H1 (cell line): ENCODE measurements around the gene MAPRE2. TPM values are rescaled to one million over a fixed set of nuclear protein-coding genes. Genes with fewer than 3 reads are reported as not detected.

ENCODE experiments used
- CTCF ChIA-PET: fragments of 300-600 bp; sonication (Branson Sonifier 250); formaldehyde crosslinking; loops from one replicate; lab custom pipeline; 2021; ENCODE audit not compliant: partially characterized antibody; lab: Charles Lee
- POLR2A ChIA-PET: fragments of 300-600 bp; sonication (Branson Sonifier 250); formaldehyde crosslinking; loops from one replicate; lab custom pipeline; 2021; ENCODE audit warnings: inconsistent platforms; ENCODE audit not compliant: partially characterized antibody; lab: Charles Lee
- DNase-seq, 2 experiments: peaks; one replicate each; pipeline versions ENCODE4 v3.0.0 to v3.0.0-alpha.2; 2010 to 2022; ENCODE audit warnings: low spot score in 2 of 2, low read depth in 1 of 2, mixed read lengths in 1 of 2
- FAIRE-seq: peaks from 2 replicates; lab custom pipeline; 2011; peaks lifted over from hg19 to GRCh38; lab: Jason Lieb, UNC
- H2AFZ ChIP-seq: 2 replicates; pipeline ENCODE4 v1.8.1; 2012; ENCODE audit warnings: low read length, inconsistent platforms
- H2AK5ac ChIP-seq: 2 replicates; pipeline ENCODE4 v1.6.1; 2013; ENCODE audit warnings: low read depth, low read length
- H2BK120ac ChIP-seq: replicated peaks from 2 replicates; pipeline ENCODE3; 2013; ENCODE audit warnings: low read depth, low read length, inconsistent platforms
- H2BK12ac ChIP-seq: 2 replicates; pipeline ENCODE4 v1.6.1; 2013; ENCODE audit warnings: low read depth, low read length
- H2BK15ac ChIP-seq: 2 replicates; pipeline ENCODE4 v1.6.1; 2013; ENCODE audit warnings: low read length
- H2BK20ac ChIP-seq: 2 replicates; pipeline ENCODE4 v1.6.1; 2013; ENCODE audit warnings: low read length
- H2BK5ac ChIP-seq: 2 replicates; pipeline ENCODE4 v1.6.1; 2013; ENCODE audit warnings: low read depth, low read length
- H3K14ac ChIP-seq: 2 replicates; pipeline ENCODE4 v1.6.1; 2013; ENCODE audit warnings: inconsistent platforms; ENCODE audit not compliant: insufficient read length
- H3K18ac ChIP-seq: 2 replicates; pipeline ENCODE4 v1.6.1; 2013; ENCODE audit warnings: low read length; ENCODE audit errors: extremely low read depth
- H3K23ac ChIP-seq: 2 replicates; pipeline ENCODE4 v1.6.1; 2013; ENCODE audit warnings: inconsistent platforms; ENCODE audit not compliant: insufficient read length
- H3K23me2 ChIP-seq: 2 replicates; pipeline ENCODE4 v1.6.1; 2013; ENCODE audit warnings: low read depth, low read length
- H3K27ac ChIP-seq: 2 replicates; pipeline ENCODE4 v1.6.1; 2011; ENCODE audit warnings: low read depth, low read length, inconsistent platforms
- H3K27me3 ChIP-seq, 4 experiments: replicated peaks in 1 of 4; 1 replicate in 1 of 4; 2 replicates in 3 of 4; pipeline versions ENCODE4 v1.6.1 to v1.8.1; 2011 to 2013; ENCODE audit warnings: low read length in 3 of 4, mild to moderate bottlenecking in 3 of 4, inconsistent platforms in 2 of 4, mixed read lengths in 2 of 4, moderate library complexity in 1 of 4; ENCODE audit not compliant: control insufficient read depth in 3 of 4, insufficient read depth in 3 of 4; ENCODE audit errors: extremely low read depth in 1 of 4
- H3K36me3 ChIP-seq, 4 experiments: 2 replicates each; pipeline versions ENCODE4 v1.6.1 to v1.8.1; 2011 to 2013; ENCODE audit warnings: mild to moderate bottlenecking in 4 of 4, low read length in 3 of 4, moderate library complexity in 2 of 4, control low read depth in 1 of 4, inconsistent platforms in 1 of 4; ENCODE audit not compliant: insufficient read depth in 4 of 4, control insufficient read depth in 2 of 4
- H3K4ac ChIP-seq: replicated peaks from 2 replicates; pipeline ENCODE3; 2013; ENCODE audit warnings: low read length, low read depth, mixed read lengths, inconsistent platforms; ENCODE audit not compliant: insufficient read length
- H3K4me1 ChIP-seq, 4 experiments: replicated peaks in 1 of 4; 1 replicate in 1 of 4; 2 replicates in 3 of 4; pipeline versions ENCODE4 v1.6.1 to v1.8.1; 2011 to 2013; ENCODE audit warnings: low read length in 3 of 4, inconsistent platforms in 2 of 4, mixed read lengths in 1 of 4; ENCODE audit not compliant: insufficient read depth in 4 of 4, control insufficient read depth in 3 of 4
- H3K4me2 ChIP-seq, 2 experiments: 2 replicates each; pipeline versions ENCODE4 v1.6.1 to v1.8.1; 2011 to 2013; ENCODE audit warnings: low read depth in 2 of 2, low read length in 2 of 2, control low read depth in 1 of 2, inconsistent platforms in 1 of 2, mild to moderate bottlenecking in 1 of 2; ENCODE audit not compliant: insufficient read depth in 1 of 2
- H3K4me3 ChIP-seq, 4 experiments: fragments of 200-600, 300-600 bp in 1 of 4; sonication (generic), shearing (Covaris generic), sonication (Bioruptor Twin) in 1 of 4; 2 replicates each; pipeline versions ENCODE4 v1.5.1 to v1.8.1; 2011 to 2016; ENCODE audit warnings: low read length in 4 of 4, low read depth in 3 of 4, control low read depth in 2 of 4, inconsistent platforms in 2 of 4, mild to moderate bottlenecking in 2 of 4, mixed read lengths in 1 of 4, moderate library complexity in 1 of 4; ENCODE audit not compliant: insufficient read depth in 2 of 4; ENCODE audit errors: extremely low read depth in 1 of 4
- H3K56ac ChIP-seq: replicated peaks from 2 replicates; pipeline ENCODE3; 2013; ENCODE audit warnings: low read depth, mild to moderate bottlenecking, mixed read lengths, low read length, inconsistent platforms; ENCODE audit not compliant: insufficient read length
- H3K79me1 ChIP-seq: 2 replicates; pipeline ENCODE4 v1.6.1; 2013; ENCODE audit warnings: low read depth, low read length, control low read depth
- H3K79me2 ChIP-seq, 2 experiments: 2 replicates each; pipeline versions ENCODE4 v1.6.1 to v1.8.1; 2012 to 2013; ENCODE audit warnings: low read length in 2 of 2, mild to moderate bottlenecking in 2 of 2, inconsistent platforms in 1 of 2; ENCODE audit not compliant: insufficient read depth in 2 of 2, control insufficient read depth in 1 of 2
- H3K9ac ChIP-seq, 4 experiments: replicated peaks in 1 of 4; 1 replicate in 1 of 4; 2 replicates in 3 of 4; pipeline versions ENCODE4 v1.6.1 to v1.8.1; 2011 to 2013; ENCODE audit warnings: low read depth in 3 of 4, low read length in 3 of 4, control low read depth in 2 of 4, mild to moderate bottlenecking in 2 of 4, moderate library complexity in 2 of 4, inconsistent platforms in 1 of 4; ENCODE audit errors: extremely low read depth in 1 of 4
- H3K9me3 ChIP-seq, 2 experiments: 2 replicates each; pipeline versions ENCODE4 v1.6.1 to v1.8.1; 2012 to 2013; ENCODE audit warnings: mild to moderate bottlenecking in 2 of 2, moderate library complexity in 2 of 2, control low read depth in 1 of 2, inconsistent platforms in 1 of 2, low read depth in 1 of 2, low read length in 1 of 2, mixed read lengths in 1 of 2; ENCODE audit not compliant: insufficient read depth in 2 of 2
- H4K20me1 ChIP-seq, 2 experiments: replicated peaks in 1 of 2; 2 replicates each; pipeline versions ENCODE3 to v1.8.1; 2011 to 2013; ENCODE audit warnings: inconsistent platforms in 2 of 2, low read length in 2 of 2, mild to moderate bottlenecking in 1 of 2; ENCODE audit not compliant: insufficient read depth in 2 of 2, control insufficient read depth in 1 of 2
- H4K5ac ChIP-seq: 2 replicates; pipeline ENCODE4 v1.6.1; 2013; ENCODE audit warnings: low read length, low read depth, mixed read lengths, inconsistent platforms; ENCODE audit not compliant: insufficient read length
- H4K8ac ChIP-seq: 2 replicates; pipeline ENCODE4 v1.8.0; 2013; ENCODE audit warnings: mild to moderate bottlenecking, moderate library complexity, low read length, inconsistent platforms; ENCODE audit not compliant: insufficient read depth; ENCODE audit errors: extremely low read depth
- H4K91ac ChIP-seq: replicated peaks from 2 replicates; pipeline ENCODE3; 2013; ENCODE audit warnings: low read length, mixed read lengths, inconsistent platforms; ENCODE audit not compliant: insufficient read length
- GABPA ChIP-seq: IDR thresholded peaks from 2 replicates; pipeline ENCODE4 v1.6.1; 2011; ENCODE audit warnings: mild to moderate bottlenecking, low read length, moderate library complexity, borderline replicate concordance; ENCODE audit not compliant: insufficient read depth
- HDAC2 ChIP-seq, 2 experiments: fragments of 300-600 bp in 1 of 2; sonication (generic) in 1 of 2; IDR thresholded peaks; 2 replicates each; pipeline ENCODE4 v1.6.1; 2011 to 2012; ENCODE audit warnings: low read depth in 2 of 2, low read length in 2 of 2, mild to moderate bottlenecking in 2 of 2, moderate library complexity in 2 of 2, borderline replicate concordance in 1 of 2, inconsistent platforms in 1 of 2
- JUN ChIP-seq: IDR thresholded peaks from 2 replicates; pipeline ENCODE4 v1.6.1; 2011; ENCODE audit warnings: low read depth, mild to moderate bottlenecking, improper control_type of control experiment, low read length
- JUND ChIP-seq: IDR thresholded peaks from 2 replicates; pipeline ENCODE4 v1.6.1; 2011; ENCODE audit warnings: mild to moderate bottlenecking, improper control_type of control experiment, low read length
- NANOG ChIP-seq: IDR thresholded peaks from 2 replicates; pipeline ENCODE4 v1.6.1; 2011; ENCODE audit warnings: low read length, low read depth, mild to moderate bottlenecking, inconsistent platforms; ENCODE audit not compliant: insufficient read depth, poor library complexity, severe bottlenecking
- POLR2AphosphoS5 ChIP-seq: IDR thresholded peaks from 2 replicates; pipeline ENCODE4 v1.6.1; 2011; ENCODE audit warnings: low read depth, low read length
- POU5F1 ChIP-seq: IDR thresholded peaks from 2 replicates; pipeline ENCODE4 v1.6.1; 2011; ENCODE audit warnings: low read depth, mild to moderate bottlenecking, low read length, moderate library complexity
- TAF7 ChIP-seq: optimal IDR thresholded peaks from 2 replicates; pipeline ENCODE3; 2011; ENCODE audit warnings: low read depth, mild to moderate bottlenecking, inconsistent platforms, low read length, moderate library complexity, borderline replicate concordance
- WGBS, 2 experiments: shearing (Covaris generic) in 1 of 2; methylation state at CpG; one replicate each; pipeline versions ENCODE4 v1.1.6 to v1.1.7; 2013 to 2015; ENCODE audit warnings: low lambda C conversion rate in 2 of 2, mixed read lengths in 2 of 2, inconsistent platforms in 1 of 2, low coverage in 1 of 2, missing lambda C conversion rate in 1 of 2; ENCODE audit not compliant: insufficient replicate concordance in 2 of 2, insufficient coverage in 1 of 2, insufficient read length in 1 of 2; ENCODE audit errors: extremely low coverage in 1 of 2, missing lambda C conversion rate in 1 of 2; 5-methylcytosine and 5-hydroxymethylcytosine counted together
- polyA plus RNA-seq, 7 experiments: library from polyadenylated mRNA; depleted of rRNA in 3 of 7; stranded (reverse) in 5 of 7; unstranded in 2 of 7; fragments of >200 nt in 5 of 7; fragments of 200-250 nt in 2 of 7; gene quantifications; 1 replicate in 5 of 7; 2 replicates in 1 of 7; 4 replicates in 1 of 7; pipeline versions ENCODE4 v1.2.1 to v1.2.3, GENCODE V29; 2011 to 2013; ENCODE audit warnings: missing spikeins in 2 of 7, mixed read lengths in 2 of 7
- total RNA-seq: library from RNA; stranded (reverse); fragmentation: NEBNext Ultra II Directional; extraction: Animal tissue kit (Norgen Biotek cat#: 25700); gene quantifications from 2 replicates; pipeline ENCODE4 v1.2.1, GENCODE V29; 2021

The MAPRE2 gene
- total and polyA plus RNA-seq, 2 of the 8 experiments (the other 6 are each of a cell fraction or from before 2014, with no cell fraction given): 32.6 to 33.1 TPM

DNA sequence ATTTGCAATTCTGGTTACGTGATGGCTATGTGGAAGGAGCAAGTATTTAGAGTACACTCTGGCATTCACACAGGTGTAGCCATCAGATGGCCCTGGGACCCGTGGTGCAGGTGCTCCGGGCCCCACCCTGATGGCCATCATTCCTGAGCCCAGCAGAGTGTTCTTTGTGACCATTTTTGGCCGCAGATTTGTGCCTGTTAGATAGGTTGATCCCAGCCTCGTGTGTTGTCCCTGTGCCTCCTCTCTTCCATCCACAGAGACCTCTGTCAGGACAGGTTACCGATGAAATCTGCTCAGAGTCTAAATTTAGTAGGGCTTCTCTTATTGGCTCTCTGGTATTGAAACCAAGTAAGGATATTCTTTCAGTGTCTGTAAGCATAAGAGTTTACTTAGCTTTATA, 33.9 kb downstream of the MAPRE2 start:
- no peak overlapping the region for H4K5ac ChIP-seq
- no peak overlapping the region for H2BK120ac ChIP-seq
- H2BK15ac ChIP-seq: no peak overlapping the region
- no peak overlapping the region for H3K14ac ChIP-seq
- TF ChIP-seq NANOG (no peak), GABPA (no peak), POU5F1 (no peak), HDAC2 (IDR thresholded peaks at IDR 0.05; ENCODE audit: borderline replicate concordance in 1 of 2, low read depth in 2 of 2, low read length in 2 of 2) (no peak), JUND (no peak), TAF7 (no peak), POLR2AphosphoS5 (no peak), JUN (no peak)
- no peaks in the 10 kb centered on the region for H3K27me3 ChIP-seq
- no peak overlapping the region for H2BK5ac ChIP-seq
- no peaks in the 10 kb centered on the region for H3K36me3 ChIP-seq
- no peak for DNase-seq
- no peak overlapping the region for H2BK20ac ChIP-seq
- no peak overlapping the region for H4K8ac ChIP-seq
- H3K18ac ChIP-seq: no peak overlapping the region
- H3K23ac ChIP-seq: no peak overlapping the region
- H3K56ac ChIP-seq: no peak overlapping the region
- no peak overlapping the region for H3K9ac ChIP-seq
- no peaks in the 10 kb centered on the region for H3K9me3 ChIP-seq
- no peaks in the 10 kb centered on the region for H4K20me1 ChIP-seq
- H3K4me3 ChIP-seq: no peak overlapping the region
- H3K4me1 ChIP-seq: peaks cover 0 to 3% (median 2%) of the 10 kb centered on the region in 4 experiments; a peak in 4 of 7 replicates
- no peak overlapping the region for H3K27ac ChIP-seq
- no peak overlapping the region for H3K4ac ChIP-seq
- H3K79me1 ChIP-seq: no peaks in the 10 kb centered on the region; the same call in 1 of the 2 replicates
- no peak overlapping the region for H4K91ac ChIP-seq
- H2BK12ac ChIP-seq: no peak overlapping the region
- CTCF ChIA-PET: interaction anchor here (1.0 to 3.5 kb wide), 5 partner anchors 10 to 68 kb away, joined by 3 to 28 read pairs (median 4); no protein-coding TSS in a partner anchor
- 76% methylated on average over 6 of the region's 6 CpGs; no CpG with 5 or more reads in 1 of the 2 experiments for WGBS, 2 experiments
- no peaks in the 10 kb centered on the region for H3K79me2 ChIP-seq
- no peaks in the 10 kb centered on the region for H3K23me2 ChIP-seq
- H2AFZ ChIP-seq: no peak overlapping the region
- H3K4me2 ChIP-seq: no peak overlapping the region
- no peak overlapping the region for H2AK5ac ChIP-seq
- FAIRE-seq: no peak
- POLR2A ChIA-PET: no interaction called here
